Astrocyte of the cerebellum (primary cell): ENCODE measurements around the gene CIT.

ENCODE experiments used
- DNase-seq: peaks from one replicate; pipeline ENCODE4 v3.0.0-alpha.2; 2011; ENCODE audit warnings: low read depth
- H3K4me3 ChIP-seq: 2 replicates; pipeline ENCODE4 v1.5.1; 2011; ENCODE audit warnings: mild to moderate bottlenecking, low read depth, low read length, moderate library complexity
- CTCF ChIP-seq: IDR thresholded peaks from 2 replicates; pipeline ENCODE4 v1.5.1; 2012; ENCODE audit warnings: low read length, low read depth, moderate library complexity, mild to moderate bottlenecking; ENCODE audit errors: missing control alignments
- in situ Hi-C: cut with HindIII; loops from 2 replicates; pipeline ENCODE4 v1.10.0; 2017; ENCODE audit warnings: low sequenced_read_pairs

Gene CIT

GRCh38 chr12:119742700-119743099 lies 134.4 kb downstream of the CIT start:
- H3K4me3 ChIP-seq = no peak overlapping the region
- DNase-seq = no peak
- no peak for TF ChIP-seq CTCF
- in situ Hi-C loops = no loop called here

GRCh38 chr12:119740830-119741229 lies 136.3 kb downstream of the CIT start:
- TF ChIP-seq CTCF = no peak
- DNase-seq = no peak
- in situ Hi-C loops = no loop called here
- no peak overlapping the region for H3K4me3 ChIP-seq

- in situ Hi-C loops = no loop called here
- no peak for TF ChIP-seq CTCF
- H3K4me3 ChIP-seq = no peak overlapping the region
- no peak for DNase-seq
These were observed 142.0 kb downstream of the CIT start for GRCh38 chr12:119735079-119735478.

GRCh38 chr12:119730381-119730780 lies 146.7 kb downstream of the CIT start:
- in situ Hi-C loops = no loop called here
- TF ChIP-seq CTCF = no peak
- no peak overlapping the region for H3K4me3 ChIP-seq
- DNase-seq = no peak

- no peak for TF ChIP-seq CTCF
- no peak overlapping the region for H3K4me3 ChIP-seq
- in situ Hi-C loops = no loop called here
- no peak for DNase-seq
These were observed 147.2 kb downstream of the CIT start for GRCh38 chr12:119729871-119730270.

GRCh38 chr12:119728444-119728745 lies 148.7 kb downstream of the CIT start:
- no peak for DNase-seq
- in situ Hi-C loops = no loop called here
- no peak overlapping the region for H3K4me3 ChIP-seq
- TF ChIP-seq CTCF = no peak
